Stimulated activated naive B cell treated with anti-CD40 and anti-IgM and Interleukin-4, amounts not matched to agents 10 μg/mL and 1 μg/mL and 100 μg/mL, for 72 hours (primary cell): ENCODE results near the gene ZNF287.
A peak's percentile ranks its signal among the peaks of the same experiment; 100 is the strongest.

Experiments used
- ATAC-seq, 2 donors: fragments of 150-1000 bp; cut with Tn5 transposase; replicated peaks; 2 replicates each; pipeline ENCODE4 v1.10.0; 2021; ENCODE audit warnings: moderate library complexity in 1 of 2
- DNase-seq: peaks from one replicate; pipeline ENCODE4 v3.0.0; 2021
- H3K27ac Mint-ChIP-seq: one replicate; pipeline ENCODE4 v1.8.0; 2022; ENCODE audit warnings: mild to moderate bottlenecking, mixed read lengths
- H3K27me3 Mint-ChIP-seq, 2 donors: one replicate each; pipeline ENCODE4 v1.8.0; 2022; ENCODE audit warnings: mixed read lengths in 2 of 2
- H3K36me3 Mint-ChIP-seq, 2 donors: one replicate each; pipeline ENCODE4 v1.8.0; 2022; ENCODE audit warnings: mixed read lengths in 2 of 2, mild to moderate bottlenecking in 1 of 2
- H3K4me1 Mint-ChIP-seq, 2 donors: one replicate each; pipeline ENCODE4 v1.8.0; 2022; ENCODE audit warnings: mixed read lengths in 2 of 2, mild to moderate bottlenecking in 1 of 2
- H3K4me3 Mint-ChIP-seq, 2 donors: one replicate each; pipeline ENCODE4 v1.8.0; 2022; ENCODE audit warnings: mild to moderate bottlenecking in 2 of 2, mixed read lengths in 2 of 2, moderate library complexity in 1 of 2
- H3K9me3 Mint-ChIP-seq, 2 donors: one replicate each; pipeline ENCODE4 v1.8.0; 2022; ENCODE audit warnings: mixed read lengths in 2 of 2, mild to moderate bottlenecking in 1 of 2

The ZNF287 gene

DNA sequence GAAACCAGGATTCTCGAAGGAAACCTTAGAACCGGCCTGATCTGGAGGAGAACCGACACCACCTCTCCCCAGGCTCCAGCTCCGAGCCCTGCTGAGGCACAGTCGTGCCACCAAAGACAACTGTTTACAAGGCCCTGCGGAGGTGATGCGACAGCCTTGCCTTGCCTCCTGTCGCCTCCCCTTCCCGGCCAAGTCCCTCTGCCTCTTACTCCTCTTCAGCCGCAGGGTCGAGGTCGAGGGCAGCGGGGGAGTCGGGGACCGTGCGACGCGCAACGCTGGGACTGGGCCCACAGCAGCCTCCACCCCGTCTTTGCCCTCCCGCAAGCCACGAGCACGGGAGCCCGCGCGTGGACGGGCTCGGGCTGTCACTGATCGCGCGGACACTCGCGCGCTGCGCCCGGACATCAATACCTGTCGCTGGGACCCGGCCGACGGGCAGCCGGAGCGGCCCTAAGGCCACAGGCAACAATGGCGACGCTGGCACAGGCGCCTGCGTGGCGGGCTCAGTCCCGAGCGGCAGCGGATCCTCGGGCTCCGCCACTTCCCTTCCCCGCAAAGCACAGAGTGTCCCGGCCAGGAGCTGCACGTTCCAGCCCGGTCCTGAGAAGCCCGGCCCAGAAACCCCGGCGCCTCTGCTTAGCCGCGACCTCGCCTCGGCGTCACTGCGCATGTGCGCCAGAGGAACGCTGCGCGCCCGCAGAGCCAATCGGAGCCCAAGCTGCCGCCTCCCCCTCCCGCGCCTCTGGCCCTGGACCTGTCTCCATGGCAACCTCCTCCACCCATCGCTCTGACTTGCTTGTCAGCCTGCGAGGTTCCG lies at the start of gene ZNF287:
Gene ZNF287, minus strand, starts transcription at position 664 of the 817 bp plus-strand sequence. CDS start 1,473 bp downstream, outside the sequence.
- H3K27ac Mint-ChIP-seq: peak within 1 kb of the TSS; percentile 99
- ATAC-seq (peak; percentile 96 to 98), DNase-seq (peak; percentile 95)
- peak within 1 kb of the TSS; percentile 94 to 97 for H3K4me3 Mint-ChIP-seq
- H3K27me3 Mint-ChIP-seq: peaks cover 4 to 5% of the 10 kb centered on the region in 2 donors
- peaks cover 13% of the 10 kb centered on the region in 2 donors for H3K36me3 Mint-ChIP-seq
- H3K9me3 Mint-ChIP-seq: no peaks in the 10 kb centered on the region
- H3K4me1 Mint-ChIP-seq: peaks cover 14 to 28% of the 10 kb centered on the region in 2 donors

DNA sequence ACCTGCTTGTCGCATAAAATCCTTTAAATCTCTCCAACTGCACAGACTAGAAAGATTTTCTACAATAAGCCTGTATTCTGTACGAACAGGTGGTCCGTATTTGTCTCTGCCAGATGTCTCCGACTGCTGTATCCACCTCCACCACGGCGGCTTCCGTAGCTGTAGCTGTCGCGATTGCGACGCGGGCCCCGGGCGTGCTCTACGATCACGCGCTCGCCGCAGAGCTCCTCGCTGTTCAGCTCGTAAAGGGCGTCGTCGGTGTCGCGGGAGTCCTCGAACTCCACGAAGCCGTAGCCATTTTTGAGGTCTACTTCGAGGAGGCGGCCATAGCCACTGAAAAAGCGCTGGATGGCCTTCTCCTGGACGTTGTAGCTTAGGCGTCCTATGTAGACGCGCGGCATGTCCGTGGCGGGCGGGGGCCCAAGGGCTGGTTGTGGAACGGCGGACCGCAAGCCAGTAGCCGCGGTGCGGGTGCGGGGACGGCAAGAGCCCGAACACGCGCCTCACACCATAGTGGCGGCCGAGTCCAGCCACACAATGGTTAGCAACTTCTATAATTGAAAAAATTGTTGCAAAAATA lies 48.6 kb upstream of the ZNF287 start:
- H3K27ac Mint-ChIP-seq: no peak overlapping the region
- no peaks in the 10 kb centered on the region for H3K27me3 Mint-ChIP-seq
- H3K4me1 Mint-ChIP-seq: no peaks in the 10 kb centered on the region
- ATAC-seq (no peak), DNase-seq (no peak)
- H3K4me3 Mint-ChIP-seq: no peak overlapping the region
- peaks cover 13 to 31% of the 10 kb centered on the region in 2 donors for H3K36me3 Mint-ChIP-seq
- peaks cover 29 to 39% of the 10 kb centered on the region in 2 donors for H3K9me3 Mint-ChIP-seq

DNA sequence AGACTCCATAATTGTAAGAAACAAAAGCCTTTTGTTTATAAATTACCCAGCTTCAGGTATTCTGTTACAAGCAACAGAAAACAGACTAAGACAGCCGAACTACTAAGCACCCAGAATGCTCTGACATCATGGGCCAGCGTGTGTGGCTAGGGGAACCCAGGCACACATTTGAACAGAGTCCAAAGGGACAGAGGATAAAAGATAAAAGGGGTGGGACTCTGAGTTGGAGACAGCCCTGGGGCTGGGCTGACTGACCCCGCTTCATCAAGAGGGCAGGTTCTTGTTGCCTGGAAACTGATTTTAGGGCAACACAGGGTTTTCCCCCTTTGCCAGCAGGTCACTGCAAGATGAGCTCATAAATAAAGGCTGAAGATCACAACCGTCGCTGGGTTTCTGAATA lies 30.5 kb upstream of the ZNF287 start:
- Mint-ChIP-seq H3K36me3 (peaks cover 0 to 6% of the 10 kb centered on the region in 2 donors), H3K9me3 (peaks cover 2 to 10% of the 10 kb centered on the region in 2 donors), H3K4me3 (no peak overlapping the region), H3K4me1 (no peaks in the 10 kb centered on the region), H3K27ac (no peak overlapping the region), H3K27me3 (peaks cover 25% of the 10 kb centered on the region in 2 donors)
- DNase-seq (no peak), ATAC-seq (no peak)

DNA sequence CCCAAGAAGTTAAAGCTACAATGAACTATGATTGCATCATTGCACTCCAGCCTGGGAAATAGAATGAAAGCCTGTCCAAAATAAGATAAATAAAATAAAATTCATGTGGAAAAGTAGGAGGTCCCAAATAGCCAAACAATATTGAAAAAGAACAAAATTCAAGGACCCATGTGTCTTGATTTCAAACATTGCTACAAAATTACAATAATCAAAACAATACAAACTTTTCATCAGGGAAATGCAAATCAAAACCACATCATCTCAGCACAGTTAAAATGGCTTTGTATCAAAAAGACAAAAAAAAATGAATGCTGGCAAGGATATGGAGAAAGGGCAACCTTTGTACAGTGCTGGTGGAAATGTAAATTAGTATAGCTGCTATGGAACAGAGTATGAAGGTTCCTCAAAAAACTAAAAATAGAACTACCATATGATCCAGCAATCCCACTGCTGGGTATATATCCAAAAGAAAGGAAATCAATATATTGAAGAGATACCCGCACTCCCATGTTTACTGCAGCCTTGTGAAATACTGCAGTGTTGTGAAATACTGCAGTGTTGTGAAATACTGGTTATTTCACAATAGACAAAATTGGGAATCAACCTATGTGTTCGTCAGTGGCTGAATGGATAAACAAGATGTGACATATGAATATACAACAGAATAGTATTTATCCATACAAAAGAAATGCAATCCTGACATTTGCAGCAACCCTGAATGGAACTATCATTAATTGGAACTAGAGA lies 24.5 kb upstream of the ZNF287 start:
- H3K9me3 Mint-ChIP-seq: no peaks in the 10 kb centered on the region
- no peak overlapping the region for H3K4me3 Mint-ChIP-seq
- H3K27me3 Mint-ChIP-seq: peaks cover 25 to 35% of the 10 kb centered on the region in 2 donors
- no peak overlapping the region for H3K27ac Mint-ChIP-seq
- H3K36me3 Mint-ChIP-seq: no peaks in the 10 kb centered on the region
- H3K4me1 Mint-ChIP-seq: peaks cover 3 to 5% of the 10 kb centered on the region in 2 donors
- DNase-seq: no peak
- ATAC-seq: no peak

DNA sequence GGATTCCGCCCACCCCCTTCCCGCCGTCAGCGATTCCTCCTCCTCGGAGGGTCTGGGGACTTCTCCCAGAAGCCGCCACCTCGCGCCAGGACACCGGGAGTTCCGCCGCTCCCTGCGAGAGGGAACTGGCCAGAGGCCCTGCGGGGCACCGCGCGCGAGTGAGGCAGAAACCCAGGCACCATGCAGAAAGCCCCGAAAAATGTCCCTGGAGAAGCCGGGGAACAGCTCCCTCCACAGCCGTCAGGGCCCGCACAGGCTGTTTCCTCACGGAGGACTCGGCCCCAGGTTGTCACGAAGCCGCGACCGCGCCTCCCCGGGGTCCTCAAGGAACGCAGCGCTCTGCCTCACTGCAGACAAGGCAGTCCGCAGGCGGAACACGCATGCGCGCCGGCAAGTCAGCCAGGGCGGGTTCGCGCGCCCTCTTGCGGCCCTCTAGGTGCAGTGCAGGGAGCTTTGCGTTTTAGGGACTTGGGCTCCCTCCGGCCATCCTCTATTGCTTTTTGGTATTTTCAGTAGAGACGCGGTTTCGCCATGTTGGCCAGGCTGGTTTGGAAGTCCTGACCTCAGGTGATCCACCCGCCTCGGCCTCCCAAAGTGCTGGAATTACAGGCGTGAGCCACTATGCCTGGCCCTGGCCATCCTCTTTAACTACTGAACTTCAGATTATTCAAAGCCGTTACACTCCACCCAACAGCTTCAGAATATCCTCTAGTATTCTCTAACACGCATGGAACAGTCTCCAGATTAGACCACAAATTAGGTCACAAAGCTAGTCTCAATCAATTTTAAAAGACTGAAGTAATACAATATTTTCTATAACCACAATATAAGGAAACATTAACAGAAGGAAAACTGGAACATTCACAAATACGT lies 20.3 kb upstream of the ZNF287 start:
- H3K4me1 Mint-ChIP-seq: peaks cover 8 to 9% of the 10 kb centered on the region in 2 donors
- H3K4me3 Mint-ChIP-seq: peak overlapping the region; percentile 79 to 83
- no peaks in the 10 kb centered on the region for H3K36me3 Mint-ChIP-seq
- ATAC-seq (peak; percentile 89), DNase-seq (peak; percentile 90)
- H3K27ac Mint-ChIP-seq: peak overlapping the region; percentile 28
- H3K27me3 Mint-ChIP-seq: peaks cover 42 to 54% of the 10 kb centered on the region in 2 donors
- H3K9me3 Mint-ChIP-seq: no peaks in the 10 kb centered on the region

DNA sequence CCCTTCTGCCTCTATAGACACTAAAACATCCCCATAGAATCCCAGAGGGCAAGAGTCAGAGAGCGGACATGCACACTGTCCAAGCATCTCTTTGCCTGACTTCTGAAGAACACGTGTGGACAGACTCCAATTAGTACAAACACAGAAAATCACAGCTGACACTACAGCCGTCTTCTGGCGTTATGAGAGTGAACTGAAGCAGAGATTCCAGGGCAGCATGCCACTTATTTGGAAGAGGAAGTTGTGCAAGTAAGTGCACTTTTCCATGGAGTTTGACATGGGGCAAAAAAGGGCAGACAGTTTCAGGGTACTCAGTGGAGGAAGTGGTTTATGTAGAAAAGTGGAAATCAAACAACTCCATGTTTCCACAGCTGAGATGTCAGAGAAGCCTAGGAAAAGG lies 16.8 kb upstream of the ZNF287 start:
- H3K9me3 Mint-ChIP-seq: peaks cover 0 to 1% of the 10 kb centered on the region in 2 donors
- H3K27ac Mint-ChIP-seq: no peak overlapping the region
- no peak overlapping the region for H3K4me3 Mint-ChIP-seq
- H3K36me3 Mint-ChIP-seq: no peaks in the 10 kb centered on the region
- ATAC-seq (no peak), DNase-seq (no peak)
- peaks cover 14 to 17% of the 10 kb centered on the region in 2 donors for H3K4me1 Mint-ChIP-seq
- H3K27me3 Mint-ChIP-seq: peaks cover 61 to 72% of the 10 kb centered on the region in 2 donors

DNA sequence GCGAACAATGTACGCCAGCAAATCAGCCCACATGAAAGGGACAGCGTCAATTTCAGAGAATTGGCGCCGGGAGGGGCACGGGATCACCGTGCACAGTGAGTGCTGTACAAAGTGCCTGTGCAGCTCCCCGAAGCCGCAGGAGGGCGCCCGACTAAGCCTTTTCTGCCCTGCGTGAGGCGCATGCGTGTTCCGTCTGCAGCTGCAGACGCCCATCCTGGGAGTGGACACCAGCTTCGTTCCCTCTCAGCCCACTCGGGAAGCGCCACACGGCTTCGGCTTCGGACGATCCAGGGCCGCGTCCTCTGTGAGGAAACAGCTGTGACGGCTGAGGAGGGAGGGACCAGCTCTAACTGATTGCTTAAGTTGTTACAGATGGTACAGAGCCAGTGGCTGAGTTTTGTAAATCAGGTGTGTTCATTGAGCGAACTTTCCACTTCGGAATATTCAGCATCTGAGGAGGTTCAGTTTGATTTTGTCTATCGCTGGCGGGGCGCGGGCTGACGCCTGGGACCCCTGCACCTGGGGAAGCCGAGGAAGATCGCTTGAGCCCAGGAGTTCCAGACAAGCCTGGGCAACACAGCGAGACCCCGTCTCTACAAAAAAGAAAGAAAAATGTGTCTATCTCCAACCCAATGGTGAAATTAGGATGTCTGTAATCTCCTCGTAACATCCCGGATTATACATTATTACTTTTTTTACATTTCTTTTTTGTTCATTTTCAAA lies 15.4 kb upstream of the ZNF287 start:
- Mint-ChIP-seq H3K27me3 (peaks cover 65 to 79% of the 10 kb centered on the region in 2 donors), H3K27ac (no peak overlapping the region), H3K4me1 (peaks cover 11 to 14% of the 10 kb centered on the region in 2 donors), H3K4me3 (peak overlapping the region; percentile 82 to 84), H3K9me3 (peaks cover 0 to 2% of the 10 kb centered on the region in 2 donors), H3K36me3 (peaks cover 3% of the 10 kb centered on the region in 2 donors)
- ATAC-seq: peak; percentile 94 to 97
- peak; percentile 83 for DNase-seq

DNA sequence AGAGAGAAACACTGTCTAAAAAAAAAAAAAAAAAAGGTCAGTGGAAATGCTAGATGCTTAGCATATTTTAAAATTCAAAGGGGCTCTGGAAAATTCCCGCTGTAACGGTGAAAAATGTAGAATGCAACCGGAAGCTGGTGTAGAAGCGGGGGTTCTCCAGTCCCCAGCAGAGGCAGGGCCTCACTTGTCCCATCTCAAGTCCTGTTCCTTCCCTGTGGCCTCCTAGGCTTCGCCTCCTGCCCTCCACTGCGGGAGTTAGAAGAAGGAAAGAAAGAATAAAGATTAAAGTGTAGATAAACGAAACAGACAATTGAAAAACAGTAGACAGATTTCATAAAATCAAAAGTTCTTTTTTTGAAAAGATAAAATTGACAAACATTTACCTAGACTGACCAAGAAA lies 14.8 kb upstream of the ZNF287 start:
- Mint-ChIP-seq H3K4me3 (peak overlapping the region; percentile 82 to 84), H3K9me3 (peaks cover 0 to 2% of the 10 kb centered on the region in 2 donors), H3K4me1 (peaks cover 11 to 12% of the 10 kb centered on the region in 2 donors), H3K27me3 (peaks cover 70 to 81% of the 10 kb centered on the region in 2 donors), H3K27ac (no peak overlapping the region), H3K36me3 (peaks cover 3% of the 10 kb centered on the region in 2 donors)
- ATAC-seq (no peak), DNase-seq (no peak)

DNA sequence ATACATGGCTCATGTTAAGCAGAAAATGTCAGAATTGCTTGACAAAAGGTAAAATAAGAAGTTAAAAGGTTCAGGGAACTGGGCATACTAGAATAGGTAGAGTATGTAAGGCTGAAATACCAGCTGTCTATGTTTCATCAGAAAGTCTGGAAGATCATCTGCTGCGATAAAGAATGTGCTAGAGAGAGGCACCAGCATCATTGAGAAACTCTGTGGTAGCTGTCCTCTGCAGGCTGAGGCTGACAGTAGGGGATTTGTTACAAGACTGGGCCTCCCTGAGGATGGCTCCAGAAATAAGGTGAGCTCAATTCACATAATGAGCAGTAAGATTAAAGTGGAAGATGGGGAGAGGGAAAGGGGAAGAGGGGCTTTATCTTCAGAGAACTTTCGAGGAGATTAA lies 4.5 kb upstream of the ZNF287 start:
- DNase-seq: no peak
- Mint-ChIP-seq H3K36me3 (no peaks in the 10 kb centered on the region), H3K27ac (no peak overlapping the region), H3K4me3 (no peak overlapping the region), H3K27me3 (peaks cover 17 to 24% of the 10 kb centered on the region in 2 donors), H3K4me1 (peaks cover 9 to 17% of the 10 kb centered on the region in 2 donors), H3K9me3 (peaks cover 0 to 1% of the 10 kb centered on the region in 2 donors)
- no peak for ATAC-seq

DNA sequence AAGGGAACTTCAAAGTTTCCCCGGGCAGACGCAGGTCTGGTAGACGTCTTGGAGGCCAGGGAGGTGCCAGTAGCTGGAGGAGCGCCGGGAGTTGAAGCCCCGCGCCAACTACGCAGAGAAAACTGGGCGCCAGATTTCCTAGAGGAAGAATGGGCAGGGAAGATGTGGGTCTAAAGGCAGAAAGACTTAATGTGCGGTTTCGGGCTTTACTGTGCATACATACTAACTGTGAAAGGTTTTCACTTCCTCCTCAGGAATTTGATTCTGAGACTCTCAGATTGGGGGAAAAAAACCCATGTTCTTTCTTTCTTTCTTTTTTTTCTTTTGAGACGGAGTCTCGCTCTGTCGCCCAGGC lies 331 bp upstream of the ZNF287 start:
- DNase-seq (no peak), ATAC-seq (peak; percentile 68 to 73)
- H3K27ac Mint-ChIP-seq: peak overlapping the region; percentile 99
- H3K9me3 Mint-ChIP-seq: no peaks in the 10 kb centered on the region
- H3K36me3 Mint-ChIP-seq: peaks cover 11 to 12% of the 10 kb centered on the region in 2 donors
- H3K27me3 Mint-ChIP-seq: peaks cover 5 to 6% of the 10 kb centered on the region in 2 donors
- H3K4me3 Mint-ChIP-seq: peak overlapping the region; percentile 94 to 97
- H3K4me1 Mint-ChIP-seq: peaks cover 14 to 28% of the 10 kb centered on the region in 2 donors

DNA sequence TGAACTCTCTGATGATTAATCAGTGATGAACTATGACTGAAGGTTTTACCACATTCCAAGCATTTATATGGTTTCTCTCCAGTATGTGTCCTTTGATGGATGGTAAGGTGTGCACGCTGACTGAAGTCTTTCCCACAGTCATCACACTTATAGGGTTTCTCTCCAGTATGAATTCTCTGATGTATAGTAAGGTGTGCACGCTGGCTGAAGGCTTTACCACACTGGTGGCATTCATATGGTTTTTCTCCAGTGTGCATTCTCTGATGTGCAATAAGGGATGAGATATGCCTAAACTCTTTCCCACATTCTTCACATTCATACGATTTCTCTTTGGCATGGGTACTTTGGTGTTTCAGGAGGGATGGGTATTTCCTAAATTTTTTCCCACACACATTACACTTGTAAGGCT lies 16.4 kb downstream of the ZNF287 start:
- H3K4me3 Mint-ChIP-seq: no peak overlapping the region
- peaks cover 53 to 67% of the 10 kb centered on the region in 2 donors for H3K36me3 Mint-ChIP-seq
- no peak for DNase-seq
- peaks cover 3 to 4% of the 10 kb centered on the region in 2 donors for H3K4me1 Mint-ChIP-seq
- ATAC-seq: no peak
- peaks cover 34 to 46% of the 10 kb centered on the region in 2 donors for H3K9me3 Mint-ChIP-seq
- H3K27me3 Mint-ChIP-seq: no peaks in the 10 kb centered on the region
- H3K27ac Mint-ChIP-seq: no peak overlapping the region

DNA sequence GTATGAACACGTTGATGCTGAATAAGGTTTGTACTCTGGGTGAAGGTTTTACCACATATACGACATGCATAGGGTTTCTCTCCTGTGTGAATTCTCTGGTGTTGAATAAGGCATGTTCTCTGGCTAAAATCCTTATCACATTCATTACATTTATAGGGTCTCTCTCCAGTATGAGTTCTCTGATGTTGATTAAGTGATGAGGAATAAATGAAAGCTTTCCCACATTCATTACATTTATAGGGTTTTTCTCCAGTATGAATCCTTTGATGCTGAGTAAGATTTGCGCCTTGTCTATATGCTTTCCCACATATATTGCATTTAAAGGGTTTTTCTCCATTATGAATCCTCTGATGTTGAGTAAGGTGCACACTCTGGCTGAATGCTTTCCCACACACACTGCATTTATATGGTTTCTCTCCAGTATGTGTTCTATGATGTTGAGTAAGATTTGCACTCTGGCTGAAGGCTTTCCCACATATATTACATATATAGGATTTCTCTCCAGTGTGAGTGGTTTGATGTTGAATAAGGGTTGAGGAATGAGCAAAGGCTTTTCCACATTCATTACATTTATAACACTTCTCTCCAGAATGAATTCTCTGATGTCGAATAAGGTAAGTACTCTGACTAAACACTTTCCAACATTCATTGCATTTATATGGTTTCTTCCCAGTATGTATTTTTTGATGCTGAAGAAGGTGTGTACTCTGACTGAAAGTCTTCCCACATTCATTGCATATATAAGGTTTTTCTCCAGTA lies 16.9 kb downstream of the ZNF287 start:
- DNase-seq: no peak
- H3K9me3 Mint-ChIP-seq: peaks cover 33 to 44% of the 10 kb centered on the region in 2 donors
- H3K4me1 Mint-ChIP-seq: no peaks in the 10 kb centered on the region
- H3K36me3 Mint-ChIP-seq: peaks cover 48 to 61% of the 10 kb centered on the region in 2 donors
- no peak overlapping the region for H3K4me3 Mint-ChIP-seq
- H3K27ac Mint-ChIP-seq: no peak overlapping the region
- H3K27me3 Mint-ChIP-seq: no peaks in the 10 kb centered on the region
- ATAC-seq: no peak
